ENCODE data around the gene OTOG. TPM values are rescaled to one million over a fixed set of nuclear protein-coding genes. Genes with fewer than 3 reads are reported as not detected.

The OTOG gene
- total and polyA plus RNA-seq, 7 donors, result under 0.01 TPM; not detected in 5

DNA sequence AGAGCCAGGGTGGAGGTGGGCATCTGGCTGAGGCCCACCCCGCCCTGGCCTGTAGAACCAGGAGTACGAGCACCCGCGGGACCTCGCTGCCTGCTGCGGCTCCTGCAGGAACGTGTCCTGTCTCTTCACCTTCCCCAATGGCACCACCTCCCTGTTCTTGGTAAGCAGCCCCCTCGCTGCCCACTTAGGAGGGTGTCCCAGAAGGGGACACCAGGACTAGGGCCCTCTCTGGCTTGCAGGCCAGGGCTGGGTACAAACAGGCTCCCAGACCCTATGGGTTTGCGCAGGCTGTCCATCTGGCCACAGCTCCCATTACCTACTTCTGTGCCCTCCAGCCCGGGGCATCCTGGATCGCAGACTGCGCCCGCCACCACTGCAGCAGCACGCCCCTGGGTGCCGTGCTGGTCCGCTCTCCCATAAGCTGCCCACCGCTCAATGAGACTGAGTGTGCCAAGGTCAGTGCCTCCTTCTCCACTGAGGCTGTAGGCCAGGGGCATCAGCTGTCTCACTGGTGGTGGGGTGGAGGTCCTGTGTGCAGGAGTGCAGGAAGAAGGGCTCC is 94.8 kb downstream of the OTOG start:
- Histone ChIP-seq H3K27ac (no peak overlapping the region), H3K36me3 (no peaks in the 10 kb centered on the region), H3K27me3 (no peaks in the 10 kb centered on the region), H3K4me1 (peaks cover 0 to 14% (median 5%) of the 10 kb centered on the region in 4 donors), H3K9me3 (no peaks in the 10 kb centered on the region), H3K4me3 (no peak overlapping the region)
- TF ChIP-seq POLR2A (IDR thresholded peaks at IDR 0.05) (no peak), EP300 (IDR thresholded peaks at IDR 0.05) (no peak), CTCF (IDR thresholded peaks at IDR 0.05) (no peak), POLR2AphosphoS5 (IDR thresholded peaks at IDR 0.05) (no peak)
- DNase-seq, result no peak
- 90 to 94% methylated on average over 17 of the region's 17 CpGs for WGBS, 2 donors
- intact Hi-C loops (cut with DNase I), result no loop called here

DNA sequence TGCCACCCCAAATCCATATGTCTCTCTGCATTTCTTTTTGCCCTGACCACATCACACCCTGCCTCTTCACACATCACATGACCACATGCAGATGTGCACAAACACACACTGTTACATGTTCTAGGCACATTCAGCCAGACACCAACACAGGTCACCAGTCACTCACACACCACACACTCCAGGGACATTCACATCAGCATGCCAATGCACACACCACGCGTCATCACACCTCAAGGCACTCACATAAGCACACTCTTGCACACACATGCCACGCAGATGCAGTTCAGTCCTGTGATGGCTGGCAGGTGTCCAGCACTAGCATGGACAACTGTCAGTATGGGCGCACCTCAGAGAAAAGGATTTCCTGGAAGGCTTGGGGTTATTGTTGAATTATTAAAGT is 95.3 kb downstream of the OTOG start:
- Histone ChIP-seq H3K4me1 (peaks cover 0 to 14% (median 5%) of the 10 kb centered on the region in 4 donors), H3K4me3 (no peak overlapping the region), H3K27me3 (no peaks in the 10 kb centered on the region), H3K9me3 (no peaks in the 10 kb centered on the region), H3K36me3 (no peaks in the 10 kb centered on the region), H3K27ac (no peak overlapping the region)
- DNase-seq, result no peak
- WGBS, 2 donors, result 69 to 87% methylated on average over 4 of the region's 4 CpGs
- no peak for TF ChIP-seq CTCF (IDR thresholded peaks at IDR 0.05)
- TF ChIP-seq POLR2A (IDR thresholded peaks at IDR 0.05), result no peak
- no peak for TF ChIP-seq POLR2AphosphoS5 (IDR thresholded peaks at IDR 0.05)
- no peak for TF ChIP-seq EP300 (IDR thresholded peaks at IDR 0.05)
- intact Hi-C loops (cut with DNase I), result no loop called here

DNA sequence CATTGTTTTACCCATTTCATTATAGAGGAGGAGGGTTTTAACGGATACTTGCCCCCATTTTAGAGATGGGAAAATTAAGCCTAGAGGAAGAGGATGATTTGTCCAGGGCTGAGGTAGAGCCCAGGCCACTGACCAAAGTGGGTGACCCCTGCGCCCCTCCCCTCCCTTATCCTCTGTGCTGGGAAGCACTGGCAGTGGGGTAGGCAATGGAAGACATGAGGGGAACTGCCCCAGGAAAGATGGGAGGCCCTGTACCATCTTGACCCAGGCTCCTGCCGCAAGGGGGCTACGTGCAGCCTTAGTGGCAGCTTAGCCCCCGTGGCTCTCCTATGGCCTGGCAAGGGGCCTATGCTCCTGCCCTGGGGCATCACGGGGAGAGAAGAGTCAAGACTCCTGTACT is 95.9 kb downstream of the OTOG start:
- Histone ChIP-seq H3K27me3 (no peaks in the 10 kb centered on the region), H3K27ac (no peak overlapping the region), H3K36me3 (no peaks in the 10 kb centered on the region), H3K4me3 (no peak overlapping the region), H3K4me1 (peaks cover 0 to 14% (median 5%) of the 10 kb centered on the region in 4 donors), H3K9me3 (peaks cover 0 to 3% (median 0%) of the 10 kb centered on the region in 4 donors)
- intact Hi-C loops (cut with DNase I), result no loop called here
- DNase-seq, result no peak
- 85 to 89% methylated on average over 6 of the region's 6 CpGs for WGBS, 2 donors
- TF ChIP-seq CTCF (IDR thresholded peaks at IDR 0.05), result no peak
- TF ChIP-seq POLR2A (IDR thresholded peaks at IDR 0.05), result no peak
- no peak for TF ChIP-seq EP300 (IDR thresholded peaks at IDR 0.05)
- TF ChIP-seq POLR2AphosphoS5 (IDR thresholded peaks at IDR 0.05), result no peak

DNA sequence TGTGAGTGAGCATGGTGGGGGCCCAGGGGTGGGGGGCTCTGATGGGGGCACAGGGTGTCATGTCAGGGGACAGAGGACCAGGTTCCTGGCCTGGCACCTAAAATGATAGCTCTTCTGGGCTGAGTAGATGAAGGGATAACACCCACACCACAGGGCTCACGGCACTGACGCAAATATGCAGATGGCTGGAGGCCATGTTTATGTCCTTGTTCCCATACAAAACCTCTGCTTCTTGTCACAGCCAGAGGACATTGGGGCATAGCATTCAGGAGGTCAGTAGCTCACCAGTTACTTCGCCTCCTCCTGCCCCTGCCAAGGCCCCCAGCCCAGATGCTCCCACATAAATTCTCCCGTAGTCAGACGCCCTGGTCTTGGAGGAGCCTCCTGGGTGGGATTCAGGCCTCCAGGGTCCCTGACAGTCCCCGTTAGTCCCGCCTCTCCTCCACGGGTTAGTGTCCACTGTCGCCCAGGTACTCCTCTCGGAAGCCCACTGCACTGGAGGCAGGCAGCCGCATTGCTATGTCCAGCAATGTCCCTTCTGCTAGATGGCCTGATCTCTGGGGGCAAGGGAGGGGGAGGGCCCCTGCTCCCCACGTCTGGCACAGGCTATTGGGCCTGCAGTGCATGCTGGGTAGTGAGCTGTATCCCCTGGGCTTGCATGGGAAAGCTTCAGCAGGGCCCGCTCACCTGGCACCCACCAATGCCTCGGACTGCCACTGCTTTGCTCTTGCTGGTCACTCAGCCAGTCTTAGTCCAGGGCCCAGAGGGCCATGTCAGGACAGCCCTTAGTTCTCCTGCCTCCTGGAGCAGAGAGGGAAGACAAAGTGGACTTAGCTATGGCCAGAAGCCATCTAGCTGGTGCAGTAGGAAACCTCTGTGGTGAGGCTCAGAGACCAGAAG is 96.7 kb downstream of the OTOG start:
- 75 to 79% methylated on average over 14 of the region's 14 CpGs for WGBS, 2 donors
- Histone ChIP-seq H3K9me3 (peaks cover 0 to 3% (median 0%) of the 10 kb centered on the region in 4 donors), H3K36me3 (no peaks in the 10 kb centered on the region), H3K4me3 (no peak overlapping the region), H3K4me1 (peaks cover 0 to 14% (median 5%) of the 10 kb centered on the region in 4 donors), H3K27me3 (no peaks in the 10 kb centered on the region), H3K27ac (no peak overlapping the region)
- DNase-seq, result no peak
- TF ChIP-seq POLR2A (IDR thresholded peaks at IDR 0.05), result no peak
- TF ChIP-seq EP300 (IDR thresholded peaks at IDR 0.05), result no peak
- TF ChIP-seq CTCF (IDR thresholded peaks at IDR 0.05), result no peak
- TF ChIP-seq POLR2AphosphoS5 (IDR thresholded peaks at IDR 0.05), result peak in 1 of 4 donors; percentile 35
- intact Hi-C loops (cut with DNase I), result no loop called here
